AG09319 (cell line): ENCODE data around the gene FIZ1.

Source experiments
- DNase-seq: peaks from one replicate; pipeline ENCODE4 v3.0.0-alpha.2; 2010; ENCODE audit warnings: low read depth; ENCODE audit errors: extremely low read depth
- TF ChIP-seq, protein P1 (sequence below): IDR thresholded peaks from 2 replicates; pipeline ENCODE4 v1.5.1; 2011; ENCODE audit warnings: low read depth, mild to moderate bottlenecking, inconsistent platforms, low read length, moderate library complexity

FIZ1 gene

GRCh38 chr19:55567708-55568328 is 31.5 kb downstream of the FIZ1 start:
- DNase-seq = no peak
- TF ChIP-seq, protein P1, sequence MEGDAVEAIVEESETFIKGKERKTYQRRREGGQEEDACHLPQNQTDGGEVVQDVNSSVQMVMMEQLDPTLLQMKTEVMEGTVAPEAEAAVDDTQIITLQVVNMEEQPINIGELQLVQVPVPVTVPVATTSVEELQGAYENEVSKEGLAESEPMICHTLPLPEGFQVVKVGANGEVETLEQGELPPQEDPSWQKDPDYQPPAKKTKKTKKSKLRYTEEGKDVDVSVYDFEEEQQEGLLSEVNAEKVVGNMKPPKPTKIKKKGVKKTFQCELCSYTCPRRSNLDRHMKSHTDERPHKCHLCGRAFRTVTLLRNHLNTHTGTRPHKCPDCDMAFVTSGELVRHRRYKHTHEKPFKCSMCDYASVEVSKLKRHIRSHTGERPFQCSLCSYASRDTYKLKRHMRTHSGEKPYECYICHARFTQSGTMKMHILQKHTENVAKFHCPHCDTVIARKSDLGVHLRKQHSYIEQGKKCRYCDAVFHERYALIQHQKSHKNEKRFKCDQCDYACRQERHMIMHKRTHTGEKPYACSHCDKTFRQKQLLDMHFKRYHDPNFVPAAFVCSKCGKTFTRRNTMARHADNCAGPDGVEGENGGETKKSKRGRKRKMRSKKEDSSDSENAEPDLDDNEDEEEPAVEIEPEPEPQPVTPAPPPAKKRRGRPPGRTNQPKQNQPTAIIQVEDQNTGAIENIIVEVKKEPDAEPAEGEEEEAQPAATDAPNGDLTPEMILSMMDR = no peak

DNA sequence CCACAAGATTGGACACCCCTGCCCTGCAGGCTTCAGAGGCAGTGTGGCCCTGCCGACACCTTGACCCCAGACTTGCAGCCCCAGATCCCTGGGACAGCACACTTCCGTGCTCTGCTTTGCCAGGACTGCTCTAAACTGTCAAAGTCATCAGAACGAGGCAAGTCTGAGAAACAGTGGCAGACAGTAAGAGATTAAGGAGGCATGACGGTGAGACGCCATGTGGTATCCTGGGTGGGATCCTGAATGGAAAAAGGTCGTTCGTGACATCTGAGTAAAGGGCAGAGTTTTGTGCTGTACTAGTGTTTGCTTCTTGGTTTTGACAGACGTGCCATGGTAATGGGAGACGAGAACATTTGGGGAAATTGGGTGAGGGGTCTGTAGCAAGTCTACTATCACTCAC is 32.5 kb downstream of the FIZ1 start:
- DNase-seq = no peak
- TF ChIP-seq, protein P1 = no peak

DNA sequence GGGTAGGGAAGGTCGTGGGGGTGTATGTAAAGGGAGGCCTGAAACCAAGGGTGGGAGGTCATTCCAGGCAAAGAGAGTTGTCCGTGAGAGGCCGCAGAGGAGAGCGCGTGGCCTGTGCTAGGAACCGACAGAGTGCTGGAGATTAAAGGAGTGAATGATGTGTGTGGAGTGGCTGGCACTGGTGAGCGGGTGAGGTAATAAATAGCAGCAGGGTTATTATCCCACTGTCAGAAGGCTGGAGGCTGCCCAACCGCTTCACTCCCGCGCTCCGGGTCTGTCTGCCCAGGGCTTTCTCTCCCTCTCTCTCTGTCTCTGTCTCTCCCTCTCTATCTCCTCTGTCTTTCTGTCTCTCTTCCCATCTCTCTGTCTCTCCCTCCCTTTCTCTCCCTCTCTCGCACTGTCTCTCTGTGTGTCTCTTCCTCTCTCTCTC is 36.0 kb downstream of the FIZ1 start:
- no peak for DNase-seq
- TF ChIP-seq, protein P1 = no peak

DNA sequence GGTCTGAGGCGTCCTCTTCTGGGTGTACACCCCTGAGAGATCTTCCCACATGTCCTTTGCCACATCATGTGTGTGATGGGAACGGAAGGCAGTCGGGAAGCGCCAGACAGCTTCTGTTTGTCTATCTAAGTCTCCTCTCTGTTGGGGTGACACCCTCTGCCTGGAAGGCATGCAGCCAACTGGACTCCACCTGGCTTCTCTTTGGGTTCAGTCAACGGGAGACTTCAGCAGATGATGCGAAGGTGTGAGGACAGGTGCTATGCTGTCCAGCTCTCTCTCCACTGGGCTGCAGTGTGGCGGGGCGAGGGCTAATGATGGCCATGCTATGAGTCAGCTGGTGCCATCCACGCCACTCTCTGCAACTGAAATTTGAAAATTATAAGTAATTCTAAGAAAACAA is 39.6 kb downstream of the FIZ1 start:
- TF ChIP-seq, protein P1 = no peak
- DNase-seq = no peak

DNA sequence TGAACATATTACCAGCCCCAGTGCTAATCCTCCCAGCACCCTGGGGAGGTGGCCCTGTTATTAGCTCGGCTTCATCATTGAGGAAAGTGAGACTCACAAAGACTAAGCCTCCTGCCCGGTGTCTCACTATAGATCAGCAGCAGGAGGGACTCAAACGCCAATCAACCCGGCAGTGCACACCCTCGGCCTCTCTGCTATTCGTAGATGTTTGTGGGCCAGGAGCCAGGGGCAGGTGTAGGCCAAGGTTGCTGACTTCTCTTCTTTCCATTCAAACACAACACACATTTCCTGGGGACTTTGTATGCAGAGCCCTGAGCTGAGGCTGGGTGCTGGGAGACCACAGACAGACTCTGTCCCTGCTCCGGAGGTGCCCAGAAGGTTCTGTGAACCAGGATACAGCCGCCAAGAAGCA is 44.6 kb downstream of the FIZ1 start:
- no peak for DNase-seq

DNA sequence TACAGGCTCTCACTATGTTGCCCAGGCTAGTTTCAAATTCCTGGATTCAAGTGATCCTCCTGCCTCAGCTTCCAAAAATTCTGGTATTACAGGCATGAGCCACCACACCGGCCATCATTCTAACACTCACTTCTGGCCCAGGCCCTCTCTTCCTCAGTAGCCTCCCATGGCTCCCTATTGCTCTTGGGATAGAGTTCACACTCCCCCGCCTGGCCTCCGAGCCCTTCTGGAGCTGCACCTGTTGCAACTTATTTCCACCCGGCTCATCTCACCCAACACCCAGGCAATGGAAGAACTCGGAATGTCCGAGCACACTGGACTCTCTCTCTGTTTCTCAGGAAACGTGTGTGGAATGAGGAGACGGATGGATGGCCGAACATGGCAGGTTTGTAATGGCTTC is 45.0 kb downstream of the FIZ1 start:
- no peak for DNase-seq
- TF ChIP-seq, protein P1 = no peak

More for the DNA sequence above, 44.6 kb downstream of the FIZ1 start:
- TF ChIP-seq, protein P1 = no peak

DNA sequence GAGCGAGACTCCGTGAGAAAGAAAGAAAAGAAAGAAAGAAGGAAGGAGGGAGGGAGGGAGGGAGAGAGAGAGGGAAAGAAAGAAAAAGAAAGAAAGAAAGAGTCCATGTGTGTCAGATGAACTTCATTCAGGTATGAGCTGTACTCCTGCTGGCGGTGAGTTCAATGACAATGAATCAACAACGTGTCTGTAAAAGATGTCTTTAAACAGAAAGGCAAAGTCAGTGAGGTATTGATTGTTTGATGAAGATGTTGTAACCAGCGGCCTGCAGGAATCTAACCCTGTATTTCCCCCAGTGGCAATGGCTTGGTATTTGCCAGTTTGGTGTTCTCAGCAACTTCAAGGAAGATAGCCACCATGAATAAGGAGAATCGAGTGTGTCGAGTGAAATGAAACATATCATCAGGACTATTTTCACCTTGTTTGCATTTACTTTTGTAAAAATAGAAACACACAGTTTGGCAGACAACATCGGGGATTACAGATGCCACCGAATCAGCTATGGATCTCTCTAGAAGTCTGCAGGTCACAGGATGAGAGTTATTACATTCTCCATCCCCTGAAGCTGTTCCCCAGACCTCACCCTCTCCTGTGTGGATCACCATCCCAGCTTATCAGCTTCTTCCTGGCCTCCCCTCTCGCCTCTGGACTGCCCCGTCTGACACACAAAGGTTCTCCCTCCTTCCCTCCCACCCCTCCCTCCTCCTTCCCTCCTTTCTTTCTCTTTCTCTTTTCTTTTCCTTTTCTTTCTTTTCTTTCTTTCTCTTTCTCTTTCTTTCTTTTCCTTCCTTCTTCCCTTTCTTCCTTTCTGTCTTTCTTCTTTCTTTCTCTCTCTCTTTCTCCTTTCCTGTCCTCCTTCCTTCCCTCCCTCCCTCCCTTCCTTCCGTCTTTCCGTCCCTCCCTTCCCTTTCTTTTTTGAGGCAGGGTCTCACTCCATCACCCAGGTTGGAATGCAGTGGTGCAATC is 45.8 kb downstream of the FIZ1 start:
- DNase-seq = no peak
- TF ChIP-seq, protein P1 = no peak
